ENCODE data around the gene BMPR1B. TPM values are rescaled to one million over a fixed set of nuclear protein-coding genes. Genes with fewer than 3 reads are reported as not detected.

Gene BMPR1B
- total RNA-seq, 3 donors from 2014 or later = 0.36 to 3.3 (median 0.81) TPM

GRCh38 chr4:95045429-95045828 is 287.7 kb downstream of the BMPR1B start:
- no peak overlapping the region for H3K4me3 ChIP-seq
- TF ChIP-seq, protein P1, sequence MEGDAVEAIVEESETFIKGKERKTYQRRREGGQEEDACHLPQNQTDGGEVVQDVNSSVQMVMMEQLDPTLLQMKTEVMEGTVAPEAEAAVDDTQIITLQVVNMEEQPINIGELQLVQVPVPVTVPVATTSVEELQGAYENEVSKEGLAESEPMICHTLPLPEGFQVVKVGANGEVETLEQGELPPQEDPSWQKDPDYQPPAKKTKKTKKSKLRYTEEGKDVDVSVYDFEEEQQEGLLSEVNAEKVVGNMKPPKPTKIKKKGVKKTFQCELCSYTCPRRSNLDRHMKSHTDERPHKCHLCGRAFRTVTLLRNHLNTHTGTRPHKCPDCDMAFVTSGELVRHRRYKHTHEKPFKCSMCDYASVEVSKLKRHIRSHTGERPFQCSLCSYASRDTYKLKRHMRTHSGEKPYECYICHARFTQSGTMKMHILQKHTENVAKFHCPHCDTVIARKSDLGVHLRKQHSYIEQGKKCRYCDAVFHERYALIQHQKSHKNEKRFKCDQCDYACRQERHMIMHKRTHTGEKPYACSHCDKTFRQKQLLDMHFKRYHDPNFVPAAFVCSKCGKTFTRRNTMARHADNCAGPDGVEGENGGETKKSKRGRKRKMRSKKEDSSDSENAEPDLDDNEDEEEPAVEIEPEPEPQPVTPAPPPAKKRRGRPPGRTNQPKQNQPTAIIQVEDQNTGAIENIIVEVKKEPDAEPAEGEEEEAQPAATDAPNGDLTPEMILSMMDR (IDR thresholded peaks at IDR 0.05) = no peak
- DNase-seq = no peak

DNA sequence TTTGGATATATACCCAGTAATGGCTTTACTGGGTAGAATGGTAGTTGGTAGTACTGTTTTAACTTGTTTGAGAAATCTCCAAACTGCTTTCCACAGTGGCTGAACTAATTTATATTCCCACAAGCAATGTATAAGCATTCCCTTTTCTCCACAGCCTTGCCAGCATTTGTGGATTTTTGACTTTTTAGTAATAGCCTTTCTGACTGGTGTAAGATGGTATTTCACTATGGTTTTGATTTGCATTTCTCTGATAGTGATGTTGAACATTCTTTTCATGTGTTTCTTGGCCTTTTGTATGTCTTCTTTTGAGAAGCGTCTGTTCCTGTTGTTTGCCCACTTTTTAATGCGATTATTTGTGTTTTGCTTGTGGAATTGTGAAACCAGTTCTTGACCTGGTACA is 290.5 kb downstream of the BMPR1B start:
- ATAC-seq = no peak
- TF ChIP-seq, protein P1 (IDR thresholded peaks at IDR 0.05) = no peak
- no peak for DNase-seq
- Histone ChIP-seq H3K4me1 (ENCODE audit: low read depth) (no peaks in the 10 kb centered on the region), H3K36me3 (ENCODE audit: low read depth) (no peaks in the 10 kb centered on the region), H3K4me3 (no peak overlapping the region), H3K9me3 (no peaks in the 10 kb centered on the region)
- intact Hi-C loops (cut with DNase I, micrococcal nuclease) = no loop called here

More at GRCh38 chr4:95045429-95045828, 287.7 kb downstream of the BMPR1B start:
- no peak for ATAC-seq
- Histone ChIP-seq H3K4me1 (ENCODE audit: low read depth) (no peaks in the 10 kb centered on the region), H3K36me3 (ENCODE audit: low read depth) (no peaks in the 10 kb centered on the region), H3K9me3 (no peaks in the 10 kb centered on the region)
- intact Hi-C loops (cut with DNase I, micrococcal nuclease) = no loop called here

DNA sequence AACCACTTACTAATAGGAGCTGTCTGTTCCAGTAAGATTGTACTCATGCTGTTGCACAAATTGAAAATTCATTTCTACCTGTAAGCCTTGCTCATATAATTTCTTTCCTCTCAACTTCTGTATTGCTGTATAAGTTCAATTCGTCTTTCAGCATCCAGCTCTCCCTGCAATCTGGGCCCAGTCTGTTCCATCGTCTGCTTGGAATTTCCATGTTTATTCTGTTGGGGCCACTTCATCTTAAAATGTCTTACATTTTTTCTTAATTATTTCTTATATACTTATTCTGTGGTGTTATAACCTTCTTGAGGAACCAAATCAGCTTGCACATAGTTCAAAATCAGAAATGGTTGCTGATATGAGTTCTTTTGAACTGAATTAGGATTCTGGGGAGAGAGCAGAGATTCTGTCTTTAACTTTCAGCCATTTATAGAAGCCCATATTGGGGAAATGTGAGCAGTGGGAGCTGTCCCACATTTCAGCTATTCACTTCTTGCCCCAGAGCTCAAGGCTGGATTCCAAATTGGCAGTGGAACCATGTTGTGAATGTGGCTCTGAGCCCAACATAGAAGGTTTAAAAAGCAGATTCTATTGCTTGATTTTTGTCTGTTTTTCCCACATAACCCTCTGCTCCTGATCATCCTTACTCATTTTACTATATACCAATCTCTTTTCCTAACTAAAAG is 291.9 kb downstream of the BMPR1B start:
- DNase-seq (no peak), ATAC-seq (no peak)
- Histone ChIP-seq H3K4me1 (ENCODE audit: low read depth) (no peaks in the 10 kb centered on the region), H3K4me3 (no peak overlapping the region), H3K9me3 (no peaks in the 10 kb centered on the region), H3K36me3 (ENCODE audit: low read depth) (no peaks in the 10 kb centered on the region)
- intact Hi-C loops (cut with DNase I, micrococcal nuclease) = no loop called here
- TF ChIP-seq, protein P1 (IDR thresholded peaks at IDR 0.05) = no peak

GRCh38 chr4:95050980-95051701 is 293.4 kb downstream of the BMPR1B start:
- intact Hi-C loops (cut with DNase I, micrococcal nuclease) = no loop called here
- H3K9me3 ChIP-seq = no peaks in the 10 kb centered on the region
- H3K4me3 ChIP-seq = no peak overlapping the region
- DNase-seq = no peak
- no peaks in the 10 kb centered on the region for H3K36me3 ChIP-seq (ENCODE audit: low read depth)
- no peak for ATAC-seq
- no peaks in the 10 kb centered on the region for H3K4me1 ChIP-seq (ENCODE audit: low read depth)
- TF ChIP-seq, protein P1 (IDR thresholded peaks at IDR 0.05) = no peak

DNA sequence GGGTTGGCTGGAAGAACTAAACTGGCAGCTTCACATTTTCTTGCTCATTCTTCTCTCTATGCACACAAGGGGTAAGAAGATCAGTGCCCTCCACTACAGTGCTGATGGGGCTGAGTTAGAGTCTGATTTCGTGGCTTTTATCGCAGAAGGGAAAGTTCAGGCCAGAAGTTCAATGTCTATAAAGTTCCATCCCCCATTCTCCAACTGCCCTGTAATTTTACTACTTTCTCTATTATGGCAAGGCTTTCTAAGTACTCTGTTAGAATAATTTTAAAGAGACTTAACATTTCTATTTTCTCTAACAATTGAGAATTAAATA is 293.9 kb downstream of the BMPR1B start:
- intact Hi-C loops (cut with DNase I, micrococcal nuclease) = no loop called here
- H3K9me3 ChIP-seq = no peaks in the 10 kb centered on the region
- TF ChIP-seq, protein P1 (IDR thresholded peaks at IDR 0.05) = no peak
- ATAC-seq (no peak), DNase-seq (no peak)
- H3K36me3 ChIP-seq (ENCODE audit: low read depth) = no peaks in the 10 kb centered on the region
- H3K4me3 ChIP-seq = no peak overlapping the region
- no peaks in the 10 kb centered on the region for H3K4me1 ChIP-seq (ENCODE audit: low read depth)
